Breast epithelium (tissue), 3 donors: ENCODE results near the gene FXYD3.

Experiments
- CTCF ChIP-seq, 3 donors: fragments of 450-650 bp; IDR thresholded peaks; one replicate each; pipeline ENCODE4 v1.5.1; 2016 to 2017; ENCODE audit warnings: antibody characterized with exemption in 3 of 3, mild to moderate bottlenecking in 3 of 3, moderate library complexity in 3 of 3
- POLR2A ChIP-seq: fragments of 450-650 bp; IDR thresholded peaks from one replicate; pipeline ENCODE4 v1.6.1; 2016; ENCODE audit warnings: antibody characterized with exemption, mild to moderate bottlenecking, moderate library complexity

GRCh38 chr19:35115177-35115951 is at the start of gene FXYD3:
- no peak for TF ChIP-seq CTCF (IDR thresholded peaks at IDR 0.05)
- no peak for TF ChIP-seq POLR2A
